SU-DHL-6 (cell line): ENCODE results near the gene MPZL2.

Experiments
- CTCF ChIP-seq: fragments of 200-600 bp; sonication (generic); IDR thresholded peaks from one replicate; pipeline ENCODE4 v1.5.1; 2017; ENCODE audit warnings: antibody characterized with exemption, mild to moderate bottlenecking, low read length, moderate library complexity; ENCODE audit not compliant: insufficient read depth, poor library complexity, severe bottlenecking
- EZH2phosphoT487 ChIP-seq: fragments of 200-600 bp; sonication (generic), shearing (Covaris generic); conservative IDR thresholded peaks from 2 replicates; pipeline ENCODE4 v1.6.1; 2018; ENCODE audit warnings: mild to moderate bottlenecking, antibody characterized with exemption, low read length, moderate library complexity, mixed read lengths

GRCh38 chr11:118245936-118246562 is 18.0 kb downstream of the MPZL2 start:
- TF ChIP-seq CTCF = no peak
- no peak for TF ChIP-seq EZH2phosphoT487
